Urinary bladder (tissue), 4 donors: ENCODE data around the gene LMBRD2. TPM values are rescaled to one million over a fixed set of nuclear protein-coding genes. Genes with fewer than 3 reads are reported as not detected.
"Not testable (repeated sequence)": the region's sequence is repeated elsewhere in the genome, so short reads cannot be mapped to it uniquely, and the experiment has no call there.

Experiments
- DNase-seq: peaks from one replicate; pipeline ENCODE4 v3.0.0-alpha.2; 2015; ENCODE audit errors: extremely low spot score
- H3K27ac ChIP-seq: one replicate; pipeline ENCODE4 v1.5.1; 2013; ENCODE audit warnings: low read depth, mild to moderate bottlenecking, moderate library complexity
- H3K36me3 ChIP-seq: one replicate; pipeline ENCODE4 v1.6.1; 2013; ENCODE audit warnings: mild to moderate bottlenecking, moderate library complexity; ENCODE audit not compliant: insufficient read depth
- H3K4me1 ChIP-seq: one replicate; pipeline ENCODE4 v1.6.1; 2013; ENCODE audit warnings: mild to moderate bottlenecking, moderate library complexity; ENCODE audit not compliant: insufficient read depth
- H3K4me3 ChIP-seq: one replicate; pipeline ENCODE4 v1.5.1; 2013; ENCODE audit warnings: low read depth, low read length
- WGBS: extraction: QIAGEN DNeasy Blood & Tissue Kit; methylation state at CpG from one replicate; pipeline ENCODE4 v1.1.7; 2013; 5-methylcytosine and 5-hydroxymethylcytosine counted together
- polyA plus RNA-seq: library from polyadenylated mRNA; stranded (reverse); fragments of 200-250 nt; gene quantifications from one replicate; pipeline ENCODE4 v1.2.3, GENCODE V29; 2013
- total RNA-seq: library from RNA; depleted of rRNA; stranded (reverse); fragments of >200 nt; gene quantifications from one replicate; pipeline ENCODE4 v1.2.3, GENCODE V29; 2014
- donor health status: healthy with polysubstance abuse.
- donor health status: healthy.

LMBRD2 gene
- total RNA-seq (31.6 TPM), polyA plus RNA-seq (5.7 TPM)

DNA sequence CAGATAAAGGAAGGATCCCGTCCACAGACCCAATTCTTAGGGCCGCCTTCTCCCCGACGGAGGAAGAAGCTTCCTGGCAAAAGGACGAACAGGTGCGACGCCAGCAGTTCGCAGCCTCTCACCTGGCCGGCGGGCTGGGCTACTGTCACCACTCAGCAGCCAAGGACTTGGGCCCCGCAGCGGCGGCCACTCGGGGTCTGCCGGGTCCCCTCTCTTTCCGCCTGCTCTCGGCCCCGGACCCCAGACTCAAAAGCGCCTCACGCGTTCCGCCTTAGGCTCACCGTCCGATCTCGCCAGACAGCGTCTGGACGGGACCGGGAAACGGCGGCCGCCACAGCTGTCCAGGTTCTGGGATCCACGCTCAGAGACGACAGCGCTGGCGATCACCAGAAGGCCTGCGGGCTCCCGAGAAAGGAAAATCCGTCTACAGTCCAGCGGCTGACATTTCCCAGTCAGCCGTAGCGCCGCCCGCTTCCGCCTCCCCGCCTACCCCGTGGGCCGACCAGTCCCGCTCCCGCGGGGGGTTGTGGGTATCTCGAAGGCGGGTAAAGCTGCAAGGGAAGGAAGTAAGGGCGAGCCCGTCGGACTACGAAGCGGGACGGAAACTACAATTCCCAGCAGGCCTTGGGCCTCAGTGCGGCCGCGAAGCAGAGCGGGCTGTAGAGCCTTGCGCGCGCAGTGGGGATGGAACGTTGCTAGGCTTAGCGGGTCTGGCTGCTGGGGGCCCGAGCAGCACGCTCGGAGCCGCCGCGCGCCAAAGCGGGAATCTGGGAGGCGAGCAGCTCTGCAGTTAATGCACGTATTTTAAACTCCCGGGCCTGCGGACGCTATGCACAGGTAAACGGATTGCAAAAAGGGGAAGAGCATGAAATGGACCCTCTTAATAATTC is at the start of gene LMBRD2, which contains the start of gene SKP2:
LMBRD2 (minus strand) TSS at position 454 of the 890 bp plus-strand sequence. CDS start 8,538 bp downstream, outside the sequence.
SKP2 (plus strand) TSS at position 678 of the 890 bp plus-strand sequence; CDS start at position 830, 152 bp downstream.
- peak within 1 kb of the TSS; percentile 87 for H3K4me3 ChIP-seq
- H3K36me3 ChIP-seq, result no peaks in the 10 kb centered on the region
- no peaks in the 10 kb centered on the region for H3K4me1 ChIP-seq
- peak; percentile 97 for DNase-seq
- peak within 1 kb of the TSS; percentile 75 for H3K27ac ChIP-seq
- WGBS, result under 1% methylated on average over 81 of the region's 81 CpGs

DNA sequence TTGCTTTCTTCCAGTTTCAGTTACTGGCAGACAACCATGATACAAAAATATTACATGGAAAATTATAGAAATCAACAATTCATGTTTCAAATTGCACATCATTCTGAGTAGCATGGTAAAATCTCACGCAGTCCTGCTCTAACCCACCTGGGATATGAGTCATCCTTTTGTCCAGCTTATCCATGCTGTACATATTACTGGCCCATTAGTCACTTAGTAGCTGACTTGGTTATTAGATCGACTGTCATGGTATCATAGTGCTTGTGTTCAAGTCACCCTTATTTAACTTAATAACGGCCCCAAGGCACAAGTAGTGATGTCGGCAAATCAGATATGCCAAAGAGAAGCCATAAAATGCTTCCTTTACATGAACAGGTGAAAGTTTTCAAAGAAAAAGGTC is 48.8 kb upstream of the LMBRD2 start:
- DNase-seq, result no peak
- 84% methylated on average over 4 of the region's 4 CpGs for WGBS
- H3K27ac ChIP-seq, result no peak overlapping the region
- no peaks in the 10 kb centered on the region for H3K36me3 ChIP-seq
- no peaks in the 10 kb centered on the region for H3K4me1 ChIP-seq
- H3K4me3 ChIP-seq, result no peak overlapping the region

DNA sequence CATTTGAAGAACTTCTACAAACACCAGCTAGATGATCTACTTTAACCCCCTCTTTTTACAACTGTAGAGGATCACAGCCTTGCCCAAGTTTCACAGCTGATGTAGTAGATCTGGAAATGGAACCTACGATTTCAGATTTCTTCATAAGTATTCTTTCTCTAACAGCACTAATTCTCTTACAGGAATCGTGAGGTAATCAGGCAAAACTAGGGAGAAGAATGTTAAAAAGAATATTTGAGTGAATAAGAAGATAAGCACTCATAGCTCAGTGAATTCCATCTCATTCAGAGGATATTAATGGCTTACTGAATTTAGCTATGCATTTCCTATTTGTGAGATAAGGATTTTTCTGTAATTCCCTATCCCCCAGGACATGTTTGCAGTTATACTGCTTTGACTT is 47.9 kb upstream of the LMBRD2 start:
- no peak for DNase-seq
- H3K4me3 ChIP-seq, result no peak overlapping the region
- H3K4me1 ChIP-seq, result no peaks in the 10 kb centered on the region
- WGBS, result 39% methylated on average over 2 of the region's 2 CpGs
- no peaks in the 10 kb centered on the region for H3K36me3 ChIP-seq
- H3K27ac ChIP-seq, result no peak overlapping the region

DNA sequence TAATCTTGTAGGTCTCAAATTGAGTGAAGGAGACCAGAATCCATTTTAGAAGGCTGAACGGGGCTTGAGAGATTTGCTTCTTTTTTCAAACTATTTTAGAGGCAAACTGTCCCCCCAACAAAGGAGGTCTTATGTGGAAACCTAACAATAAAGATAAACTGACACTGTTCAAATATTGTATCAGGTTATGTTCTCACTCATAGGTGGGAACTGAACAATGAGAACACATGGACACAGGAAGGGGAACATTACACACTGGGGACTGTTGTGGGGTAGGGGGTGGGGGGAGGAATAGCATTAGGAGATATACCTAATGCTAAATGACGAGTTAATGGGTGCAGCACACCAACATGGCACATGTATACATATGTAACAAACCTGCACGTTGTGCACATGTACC is 47.1 kb upstream of the LMBRD2 start:
- WGBS, result 96% methylated on average over 3 of the region's 3 CpGs
- not testable (repeated sequence) for H3K4me3 ChIP-seq, H3K4me1 ChIP-seq, DNase-seq, H3K27ac ChIP-seq, H3K36me3 ChIP-seq

DNA sequence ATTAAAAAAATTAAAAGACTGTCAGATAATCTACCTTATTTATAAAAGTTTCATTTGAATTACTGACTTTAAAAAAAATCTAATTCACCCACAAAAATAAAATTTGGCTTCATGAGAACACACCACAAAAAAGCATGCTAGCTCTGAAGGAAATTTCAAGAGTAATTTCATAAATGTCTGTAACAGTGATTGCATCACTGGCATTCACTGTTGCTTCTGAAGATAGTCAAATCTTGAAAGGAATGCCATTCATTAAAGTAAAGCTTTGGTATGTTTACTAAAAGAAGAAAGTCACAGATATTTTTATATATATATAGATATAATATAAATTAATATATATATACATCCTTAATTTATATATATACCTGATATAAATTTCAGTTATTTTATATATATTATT is 46.6 kb upstream of the LMBRD2 start:
- Histone ChIP-seq H3K27ac (no peak overlapping the region), H3K36me3 (no peaks in the 10 kb centered on the region), H3K4me1 (no peaks in the 10 kb centered on the region), H3K4me3 (no peak overlapping the region)
- no peak for DNase-seq

DNA sequence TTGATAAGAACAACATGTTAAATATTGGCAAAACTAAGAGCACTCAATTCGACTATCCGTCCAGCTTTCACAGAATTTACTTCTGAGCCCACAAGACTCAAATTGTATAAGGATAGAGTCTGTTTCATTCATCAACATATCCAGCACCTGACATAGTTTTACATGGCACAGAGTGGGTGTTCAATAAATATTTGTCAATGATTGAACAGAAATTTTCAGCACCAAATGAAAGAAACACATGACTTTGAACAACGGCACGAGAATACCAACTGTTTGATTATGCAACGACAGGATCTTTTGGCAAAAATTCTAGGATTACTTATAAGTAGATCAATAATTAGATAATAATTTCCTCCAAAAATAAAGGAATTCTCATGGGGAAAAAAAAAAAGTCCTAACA is 42.1 kb upstream of the LMBRD2 start:
- Histone ChIP-seq H3K36me3 (no peaks in the 10 kb centered on the region), H3K27ac (no peak overlapping the region), H3K4me3 (no peak overlapping the region), H3K4me1 (no peaks in the 10 kb centered on the region)
- 95% methylated on average over 5 of the region's 5 CpGs for WGBS
- DNase-seq, result no peak

DNA sequence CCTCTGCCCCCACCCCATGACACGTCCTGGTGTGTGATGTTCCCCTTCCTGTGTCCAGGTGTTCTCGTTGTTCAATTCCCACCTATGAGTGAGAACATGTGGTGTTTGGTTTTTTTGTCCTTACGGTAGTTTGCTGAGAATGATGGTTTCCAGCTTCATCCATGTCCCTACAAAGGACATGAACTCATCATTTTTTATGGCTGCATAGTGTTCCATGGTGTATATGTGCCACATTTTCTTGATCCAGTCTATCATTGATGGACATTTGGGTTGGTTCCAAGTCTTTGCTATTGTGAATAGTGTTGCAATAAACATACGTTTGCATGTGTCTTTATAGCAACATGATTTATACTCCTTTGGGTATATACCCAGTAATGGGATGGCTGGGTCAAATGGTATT is 32.7 kb upstream of the LMBRD2 start:
- H3K4me3 ChIP-seq, H3K27ac ChIP-seq, H3K36me3 ChIP-seq, DNase-seq, H3K4me1 ChIP-seq: not testable (repeated sequence)
- 93% methylated on average over 4 of the region's 4 CpGs for WGBS

DNA sequence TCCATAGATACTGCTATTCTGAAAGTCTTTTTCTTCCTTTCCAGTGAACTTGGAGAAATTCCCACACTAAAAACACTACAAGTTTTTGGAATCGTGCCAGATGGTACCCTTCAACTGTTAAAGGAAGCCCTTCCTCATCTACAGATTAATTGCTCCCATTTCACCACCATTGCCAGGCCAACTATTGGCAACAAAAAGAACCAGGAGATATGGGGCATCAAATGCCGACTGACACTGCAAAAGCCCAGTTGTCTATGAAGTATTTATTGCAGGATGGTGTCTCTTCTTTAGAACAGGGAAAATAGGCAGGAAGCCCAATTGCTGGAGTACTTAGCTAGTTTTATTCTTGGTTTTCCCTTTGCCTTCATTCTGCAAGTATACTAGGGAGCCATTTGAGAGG is 30.1 kb upstream of the LMBRD2 start:
- Histone ChIP-seq H3K27ac (no peak overlapping the region), H3K36me3 (peaks cover 1% of the 10 kb centered on the region), H3K4me1 (no peaks in the 10 kb centered on the region), H3K4me3 (no peak overlapping the region)
- WGBS, result 68% methylated on average over 2 of the region's 2 CpGs
- DNase-seq, result no peak

DNA sequence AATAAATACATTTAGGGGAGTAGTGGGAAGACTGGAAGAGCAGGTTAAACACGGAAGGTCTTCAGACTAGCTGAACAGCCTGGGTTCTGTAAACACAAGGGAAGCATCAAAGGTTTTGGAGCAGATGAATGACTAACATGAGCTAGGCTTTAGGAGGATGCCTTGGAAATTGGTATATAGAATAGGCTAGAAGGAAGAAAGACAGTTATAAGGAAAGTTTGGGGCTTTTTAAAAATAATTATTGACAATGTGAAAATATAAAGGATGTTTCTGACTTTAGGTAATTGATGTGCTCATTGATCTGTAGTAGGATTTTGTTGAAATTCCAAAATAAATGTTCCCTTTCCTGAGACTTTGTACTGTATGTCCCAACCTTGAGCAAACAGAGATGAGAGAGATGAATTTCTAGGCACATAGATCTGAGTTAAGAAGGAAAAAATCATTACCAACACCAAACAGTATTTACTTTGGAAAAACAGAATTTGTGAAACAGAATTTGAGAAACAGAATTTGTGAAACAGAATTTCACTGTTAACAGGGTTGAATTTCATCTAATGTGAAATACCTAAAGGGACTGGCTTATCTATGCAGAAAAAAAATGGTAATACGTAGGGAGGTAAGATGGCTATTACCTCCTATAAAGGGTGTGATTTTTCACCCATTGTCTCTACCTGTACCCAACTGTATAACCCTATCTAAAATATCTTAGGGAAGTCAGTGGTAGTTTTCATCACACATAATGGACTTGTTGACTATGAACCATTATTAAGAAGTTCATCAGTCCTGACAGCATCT is 29.1 kb upstream of the LMBRD2 start:
- WGBS, result 89% methylated on average over 2 of the region's 2 CpGs
- DNase-seq, result peak; percentile 46
- H3K36me3 ChIP-seq, result peaks cover 1% of the 10 kb centered on the region
- no peaks in the 10 kb centered on the region for H3K4me1 ChIP-seq
- H3K4me3 ChIP-seq, result no peak overlapping the region
- H3K27ac ChIP-seq, result no peak overlapping the region

DNA sequence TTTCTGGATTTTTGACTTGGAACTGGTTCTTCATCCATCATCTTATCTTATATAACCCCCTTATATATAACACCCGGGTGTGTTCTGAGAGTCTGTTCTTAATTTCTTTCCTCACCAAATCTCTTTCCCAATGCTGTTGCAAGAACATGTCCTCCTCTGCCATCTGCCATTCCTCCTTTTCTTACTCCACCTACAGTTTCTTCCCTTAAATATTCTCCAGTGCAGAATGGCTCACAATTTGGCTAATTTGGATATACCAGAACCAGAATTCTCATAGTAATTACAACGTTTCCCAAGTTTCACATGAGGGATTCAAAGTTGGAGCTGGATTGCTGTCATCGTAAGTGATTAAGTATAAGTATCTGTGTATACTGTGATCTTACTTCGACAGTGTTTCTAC is 28.3 kb upstream of the LMBRD2 start:
- Histone ChIP-seq H3K27ac (no peak overlapping the region), H3K36me3 (peaks cover 1% of the 10 kb centered on the region), H3K4me3 (no peak overlapping the region), H3K4me1 (no peaks in the 10 kb centered on the region)
- 81% methylated on average over 4 of the region's 4 CpGs for WGBS
- DNase-seq, result no peak

DNA sequence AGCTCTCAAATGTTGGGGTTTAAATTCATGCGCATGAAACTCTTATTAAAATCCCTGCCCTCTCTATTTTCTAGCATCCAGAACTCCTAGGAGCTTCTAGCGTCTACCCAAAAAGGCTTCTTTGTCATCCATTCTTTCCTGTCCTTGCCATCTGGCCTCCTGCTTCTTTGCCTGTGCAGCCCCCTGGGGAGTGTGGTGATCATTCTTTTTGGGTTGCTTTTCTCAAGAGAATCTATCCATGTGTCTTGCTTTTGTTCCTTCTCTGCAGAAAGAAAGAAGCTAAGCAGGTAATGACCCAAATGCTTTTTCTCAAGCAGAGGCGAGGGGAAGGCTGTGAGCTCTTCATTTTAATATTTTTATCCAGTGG is 26.8 kb upstream of the LMBRD2 start:
- no peak for DNase-seq
- WGBS, result 92% methylated on average over 3 of the region's 3 CpGs
- peaks cover 1% of the 10 kb centered on the region for H3K36me3 ChIP-seq

DNA sequence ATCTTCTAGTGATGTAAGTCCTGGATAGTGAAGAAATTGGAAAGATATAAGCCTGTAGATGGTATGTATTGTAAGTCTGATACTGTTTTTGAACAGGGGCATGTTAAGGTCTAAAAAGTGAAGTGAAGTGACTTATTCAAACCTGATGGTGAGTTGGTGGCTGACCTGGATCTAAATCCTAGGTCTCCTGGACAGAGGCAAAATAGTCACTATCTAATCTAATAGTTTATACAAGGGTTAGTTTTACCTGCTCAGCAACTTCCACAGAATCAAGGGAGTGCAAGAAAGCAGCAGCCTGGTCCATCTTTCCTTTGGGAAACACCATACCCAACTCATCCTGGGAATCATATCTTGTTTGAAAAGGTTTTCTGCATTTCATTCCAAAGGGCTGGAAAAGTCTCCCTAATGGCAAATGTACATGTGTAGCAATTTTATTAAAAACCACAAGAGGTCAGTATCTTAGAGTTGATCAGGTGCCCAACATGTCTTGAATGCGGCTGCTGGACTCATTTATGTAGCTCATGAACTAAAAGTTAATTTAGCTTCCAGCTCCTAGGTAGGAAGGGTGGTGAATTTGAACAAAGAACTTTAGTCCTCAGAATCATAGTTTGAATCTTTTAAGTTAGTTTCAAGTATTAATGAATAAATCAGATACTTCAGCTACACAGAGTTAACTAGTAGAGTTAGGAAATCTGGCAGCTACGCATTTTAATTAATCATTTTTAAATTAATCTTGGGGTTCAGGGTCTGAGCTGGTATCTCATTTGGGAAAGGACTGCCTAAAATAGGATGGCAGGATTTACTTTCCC is 26.2 kb upstream of the LMBRD2 start:
- Histone ChIP-seq H3K4me3 (no peak overlapping the region), H3K27ac (no peak overlapping the region), H3K36me3 (peaks cover 1% of the 10 kb centered on the region), H3K4me1 (no peaks in the 10 kb centered on the region)
- WGBS, result 49% methylated on average over 2 of the region's 2 CpGs
- DNase-seq, result no peak

More for the DNA sequence above, 26.8 kb upstream of the LMBRD2 start:
- H3K4me1 ChIP-seq, result no peaks in the 10 kb centered on the region
- no peak overlapping the region for H3K4me3 ChIP-seq
- no peak overlapping the region for H3K27ac ChIP-seq

DNA sequence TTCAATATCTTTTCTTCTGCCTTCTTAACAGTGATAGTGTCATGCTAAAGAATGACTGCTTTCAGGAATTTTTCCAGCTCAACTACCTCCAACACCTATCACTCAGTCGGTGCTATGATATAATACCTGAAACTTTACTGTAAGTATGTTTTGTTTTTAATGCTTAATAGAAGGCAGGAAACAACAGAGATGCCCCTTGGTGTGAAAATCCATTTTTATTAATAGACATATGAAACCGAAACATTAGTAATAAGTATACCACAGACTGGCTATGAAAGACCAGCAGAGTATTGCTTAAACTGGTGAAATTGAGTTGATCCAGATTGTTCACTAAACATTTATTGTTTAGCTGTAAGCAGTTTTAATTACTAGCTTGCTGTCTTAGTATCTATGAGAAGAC is 25.5 kb upstream of the LMBRD2 start:
- no peak overlapping the region for H3K27ac ChIP-seq
- 89% methylated on average over 2 of the region's 2 CpGs for WGBS
- H3K4me1 ChIP-seq, result no peaks in the 10 kb centered on the region
- no peak overlapping the region for H3K4me3 ChIP-seq
- H3K36me3 ChIP-seq, result peaks cover 1% of the 10 kb centered on the region
- DNase-seq, result no peak
